GM21528 (cell line): ENCODE results near the gene TMCO1.
"Not testable (repeated sequence)": the region's sequence is repeated elsewhere in the genome, so short reads cannot be mapped to it uniquely, and the experiment has no call there.

Experiments
- ATAC-seq: cut with Tn5 transposase; IDR thresholded peaks from one replicate; pipeline ENCODE4 v1.9.1; 2021; ENCODE audit warnings: mild to moderate bottlenecking, moderate library complexity; ENCODE audit not compliant: unreplicated experiment, low FRiP score

The TMCO1 gene

DNA sequence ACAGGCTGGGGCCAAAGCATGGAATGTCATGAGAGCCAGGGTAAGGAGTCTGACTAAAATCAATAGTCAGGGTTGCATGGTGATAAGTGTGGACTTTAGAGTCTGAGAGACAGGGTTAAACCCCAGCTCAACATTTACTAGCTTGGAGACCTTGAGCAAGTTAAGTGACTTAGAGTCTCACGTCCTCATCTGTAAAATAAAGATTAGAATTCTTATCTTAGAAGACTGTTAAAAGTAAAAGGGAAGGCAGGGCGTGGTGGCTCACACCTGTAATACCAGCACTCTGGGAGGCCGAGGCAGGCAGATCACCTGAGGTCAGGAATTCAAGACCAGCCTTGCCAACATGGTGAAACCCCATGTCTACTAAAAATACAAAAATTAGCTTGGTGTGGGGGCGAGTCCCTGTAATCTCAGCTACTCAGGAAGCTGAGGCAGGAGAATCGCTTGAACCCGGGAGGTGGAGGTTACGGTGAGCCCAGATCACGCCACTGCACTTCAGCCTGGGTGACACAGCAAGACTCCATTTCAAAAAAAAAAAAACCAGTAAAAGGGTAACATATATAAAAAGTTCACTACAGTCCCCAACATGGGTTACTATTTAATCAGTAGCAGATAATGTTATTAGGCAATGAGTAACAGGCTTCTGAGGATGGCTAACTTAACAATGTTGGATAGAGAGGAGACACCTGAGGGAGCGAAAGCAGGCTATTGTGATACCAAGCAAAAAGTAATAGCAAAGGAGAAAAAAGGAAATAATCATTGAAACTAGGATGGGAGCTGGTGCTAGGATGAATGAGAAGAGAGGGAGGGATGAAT, 20.8 kb downstream of the TMCO1 start:
- ATAC-seq = no peak

DNA sequence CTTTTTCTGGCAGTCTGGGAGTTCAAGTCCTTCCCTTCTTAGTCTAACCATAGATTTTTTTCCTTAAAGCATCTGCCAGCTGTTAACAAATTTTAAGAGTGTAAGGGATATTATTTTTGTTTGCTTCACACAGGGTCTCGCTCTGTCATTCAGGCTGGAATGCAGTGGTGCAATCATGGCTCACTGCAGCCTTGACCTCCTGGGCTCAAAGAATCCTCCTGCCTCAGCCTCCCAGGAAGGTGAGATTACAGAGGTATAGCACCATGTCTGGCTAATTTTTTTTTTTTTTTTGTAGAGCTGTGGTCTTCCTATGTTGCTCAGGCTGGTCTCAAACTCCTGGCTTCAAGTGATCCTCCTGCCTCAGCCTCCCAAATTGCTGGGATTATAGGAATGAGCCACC, 23.8 kb downstream of the TMCO1 start:
- not testable (repeated sequence) for ATAC-seq

DNA sequence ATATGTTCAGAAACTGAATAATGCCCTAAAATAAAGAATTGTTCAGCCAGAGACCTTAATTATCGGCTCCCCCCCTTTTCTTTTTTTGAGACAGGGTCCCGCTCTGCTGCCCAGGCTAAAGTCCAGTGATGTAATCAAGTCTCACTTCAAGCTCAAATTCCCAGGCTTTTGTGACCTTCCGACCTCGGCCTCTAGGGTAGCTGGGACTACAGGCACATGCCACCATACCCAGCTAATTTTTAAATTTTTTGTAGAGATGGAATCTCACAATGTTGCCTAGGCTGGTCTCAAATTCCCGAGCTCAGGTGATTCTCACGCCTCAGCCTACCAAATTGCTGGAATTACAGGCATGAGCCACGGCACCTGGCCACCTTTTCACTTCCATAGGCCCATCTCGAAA, 26.5 kb downstream of the TMCO1 start:
- no peak for ATAC-seq

GRCh38 chr1:165738794-165739193, 29.9 kb downstream of the TMCO1 start:
- ATAC-seq = peak; percentile 97

- ATAC-seq = no peak
These were observed 31.5 kb downstream of the TMCO1 start for GRCh38 chr1:165737196-165737595.

DNA sequence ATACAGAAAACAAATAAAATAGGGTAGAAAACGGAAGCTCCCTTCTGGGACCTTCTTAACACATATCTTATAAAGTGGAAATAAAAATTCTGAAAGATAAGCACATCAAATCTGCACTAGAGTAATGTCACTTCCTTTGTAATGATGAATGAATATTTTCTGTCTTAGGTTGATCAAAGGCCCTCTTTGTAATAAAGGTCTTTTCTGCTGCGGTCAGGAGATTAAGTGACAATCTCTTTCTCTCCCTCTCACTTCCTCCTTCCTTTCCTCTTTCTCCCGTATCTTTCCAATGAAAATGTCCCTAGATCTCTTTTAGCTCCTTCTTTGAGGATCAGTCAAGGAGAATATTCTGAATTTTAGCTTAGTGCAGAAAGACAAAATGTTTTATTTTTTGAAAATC, 33.8 kb downstream of the TMCO1 start:
- no peak for ATAC-seq

DNA sequence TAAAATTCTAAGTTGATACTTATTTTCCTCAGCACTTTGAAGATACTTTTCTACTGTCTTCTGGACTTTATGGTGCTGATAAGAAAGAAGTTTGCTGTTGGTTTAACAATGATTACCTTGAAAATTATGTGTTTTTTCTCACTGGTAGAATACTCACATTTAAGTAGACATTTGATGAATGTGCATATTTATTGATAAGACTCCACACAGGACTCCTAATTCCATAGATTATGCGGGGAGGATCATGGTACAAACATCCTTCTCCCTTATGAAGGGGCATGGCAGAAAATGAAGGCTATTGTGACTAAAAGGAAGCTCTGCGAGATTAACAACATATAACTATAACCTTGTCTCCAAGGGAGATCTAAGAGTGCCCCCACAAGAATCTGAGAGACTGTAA, 41.8 kb downstream of the TMCO1 start:
- no peak for ATAC-seq

GRCh38 chr1:165726169-165726568, 42.5 kb downstream of the TMCO1 start:
- ATAC-seq = no peak

- no peak for ATAC-seq
These were observed 50.7 kb downstream of the TMCO1 start for GRCh38 chr1:165717918-165718515.

GRCh38 chr1:165716265-165717051, 52.2 kb downstream of the TMCO1 start:
- not testable (repeated sequence) for ATAC-seq

DNA sequence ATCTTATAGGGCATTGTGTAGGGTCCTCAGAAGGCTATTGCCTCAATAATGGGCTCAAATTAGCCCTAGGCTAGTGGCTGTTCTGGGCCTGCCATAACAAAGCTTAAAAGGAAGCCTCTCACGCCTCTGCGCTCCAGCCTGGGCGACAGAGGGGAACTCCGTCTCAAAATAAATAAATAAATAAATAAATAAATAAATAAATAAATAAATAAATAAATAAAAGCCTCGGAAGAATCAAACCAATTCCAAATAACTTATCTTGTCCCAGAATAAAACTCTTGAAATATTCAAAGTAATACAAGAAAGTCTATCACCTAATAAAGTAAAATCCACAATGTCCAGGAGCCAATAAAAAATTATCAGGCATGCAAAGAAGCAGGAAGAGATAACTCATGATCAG, 55.9 kb downstream of the TMCO1 start:
- no peak for ATAC-seq

GRCh38 chr1:165707984-165708706, 60.5 kb downstream of the TMCO1 start:
- no peak for ATAC-seq

DNA sequence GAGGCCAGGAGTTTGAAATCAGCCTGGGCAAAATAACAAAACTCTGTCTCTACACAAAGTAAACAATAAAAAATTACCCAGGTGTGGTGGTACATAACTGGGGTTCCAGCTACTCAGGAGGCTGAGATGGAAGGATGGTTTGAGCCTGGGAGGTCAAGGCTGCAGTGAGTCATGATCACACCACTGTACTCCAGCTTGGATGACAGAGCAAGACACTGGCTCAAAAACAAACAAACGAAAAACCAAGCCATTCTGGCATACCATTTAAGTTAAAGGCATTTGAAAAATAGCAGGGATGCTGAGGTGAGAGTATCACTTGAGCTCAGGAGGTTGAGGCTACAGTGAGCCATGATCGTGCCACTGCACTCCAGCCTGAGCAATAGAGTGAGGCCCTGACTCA, 65.0 kb downstream of the TMCO1 start:
- no peak for ATAC-seq

GRCh38 chr1:165701922-165702321, 66.7 kb downstream of the TMCO1 start:
- ATAC-seq = not testable (repeated sequence)

DNA sequence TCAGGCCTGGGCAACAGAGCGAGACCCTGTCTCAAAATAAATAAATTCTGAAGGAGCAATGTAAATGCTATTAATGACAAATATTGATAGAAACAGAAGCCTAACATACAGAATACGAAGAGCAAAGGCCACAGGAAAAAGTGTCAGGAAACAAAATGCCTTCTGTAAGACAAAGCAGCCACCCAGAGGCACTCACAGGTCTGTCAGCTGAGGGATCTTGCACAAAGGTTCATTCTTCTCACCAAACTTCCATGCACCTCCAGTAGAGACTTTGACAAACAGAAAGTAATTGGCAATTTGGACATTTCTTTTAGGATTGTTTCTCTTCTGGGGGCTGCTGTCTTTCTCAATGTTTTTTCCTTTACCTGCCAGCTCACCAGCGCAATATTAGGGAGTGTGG, 69.1 kb downstream of the TMCO1 start:
- ATAC-seq = no peak

- no peak for ATAC-seq
These were observed 70.0 kb downstream of the TMCO1 start for GRCh38 chr1:165698761-165699052.

DNA sequence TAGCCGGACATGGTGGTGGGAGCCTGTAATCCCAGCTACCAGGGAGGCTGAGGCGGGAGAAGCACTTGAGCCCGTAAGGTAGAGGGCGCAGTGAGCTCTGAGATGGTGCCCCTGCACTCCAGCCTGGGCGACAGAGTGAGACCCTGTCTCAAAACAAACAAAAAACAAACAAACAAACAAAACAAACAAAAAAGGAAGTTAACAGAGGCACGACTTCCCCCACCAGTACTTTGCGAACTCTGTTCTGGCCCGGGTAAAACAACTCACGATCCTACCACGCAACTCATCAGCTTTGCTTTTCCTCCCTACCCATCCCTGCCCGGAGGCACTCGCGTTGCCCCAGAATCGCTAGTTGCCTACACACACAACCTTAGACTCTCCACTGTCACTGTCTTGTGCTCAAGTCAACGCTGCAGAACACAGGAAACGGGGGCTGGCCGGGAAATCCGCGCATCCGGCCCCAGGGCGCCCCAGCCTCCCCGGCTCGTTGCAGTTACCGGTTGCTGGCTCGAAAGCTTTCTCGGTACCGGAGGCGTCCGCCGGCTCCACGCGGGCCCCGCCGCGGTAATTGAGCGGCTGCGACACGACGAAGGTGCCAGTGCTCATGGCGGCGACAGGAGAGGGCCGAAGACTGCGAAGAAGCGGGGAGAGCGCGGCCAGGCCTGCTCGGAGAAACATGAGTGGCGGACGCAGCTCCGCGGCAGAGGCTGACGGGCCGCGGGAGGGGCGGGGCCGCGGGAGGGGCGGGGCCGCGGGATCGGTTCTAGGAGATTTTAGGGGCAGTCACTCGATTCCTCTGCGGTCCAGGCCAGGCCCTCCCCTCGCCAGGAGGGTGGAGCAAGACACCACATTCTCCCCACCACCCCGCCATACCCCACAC, 70.5 kb downstream of the TMCO1 start, which contains the start of gene ALDH9A1:
ALDH9A1 (minus strand) TSS at position 682 of the 880 bp plus-strand sequence; CDS start at position 678, 4 bp downstream.
- ATAC-seq = peak; percentile 94

GRCh38 chr1:165697491-165697880, 71.2 kb downstream of the TMCO1 start:
- ATAC-seq = no peak

DNA sequence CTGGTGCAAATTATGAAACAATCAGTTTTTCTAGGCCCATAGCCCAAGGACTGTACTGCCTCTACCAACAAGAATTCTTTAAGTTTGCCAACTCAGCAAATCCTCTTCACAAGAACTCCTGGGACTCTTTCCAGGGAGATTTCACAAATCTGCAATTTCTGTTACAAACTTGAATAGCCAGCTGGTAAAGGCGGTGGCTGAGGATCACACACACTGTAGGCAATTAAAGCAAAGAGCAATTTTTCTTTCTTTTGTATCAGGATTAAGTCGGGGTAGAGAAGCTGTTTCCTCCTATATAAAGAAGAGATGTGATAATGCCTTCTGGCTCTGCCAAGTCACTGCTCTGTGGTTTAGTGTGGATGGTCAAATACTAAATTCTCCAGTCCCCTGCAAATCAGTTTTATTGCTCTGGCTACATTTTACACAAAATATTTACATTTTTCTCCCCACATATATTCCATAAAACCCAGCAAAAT, 72.0 kb downstream of the TMCO1 start:
- no peak for ATAC-seq

GRCh38 chr1:165695031-165695430, 73.6 kb downstream of the TMCO1 start:
- ATAC-seq = no peak
